Stimulated activated CD4-positive, alpha-beta T cell treated with anti-CD3 and anti-CD28 coated beads, Interleukin-12 subunit alpha, Interleukin-12 subunit beta, amount 100 ng/mL, for 48 hours (primary cell): Measurements from ENCODE around the gene MRPL17.

Experiments
- DNase-seq, 3 donors: peaks; one replicate each; pipeline ENCODE4 v3.0.0-alpha.2; 2020; ENCODE audit warnings: low read depth in 2 of 3, low spot score in 1 of 3

Gene MRPL17

DNA sequence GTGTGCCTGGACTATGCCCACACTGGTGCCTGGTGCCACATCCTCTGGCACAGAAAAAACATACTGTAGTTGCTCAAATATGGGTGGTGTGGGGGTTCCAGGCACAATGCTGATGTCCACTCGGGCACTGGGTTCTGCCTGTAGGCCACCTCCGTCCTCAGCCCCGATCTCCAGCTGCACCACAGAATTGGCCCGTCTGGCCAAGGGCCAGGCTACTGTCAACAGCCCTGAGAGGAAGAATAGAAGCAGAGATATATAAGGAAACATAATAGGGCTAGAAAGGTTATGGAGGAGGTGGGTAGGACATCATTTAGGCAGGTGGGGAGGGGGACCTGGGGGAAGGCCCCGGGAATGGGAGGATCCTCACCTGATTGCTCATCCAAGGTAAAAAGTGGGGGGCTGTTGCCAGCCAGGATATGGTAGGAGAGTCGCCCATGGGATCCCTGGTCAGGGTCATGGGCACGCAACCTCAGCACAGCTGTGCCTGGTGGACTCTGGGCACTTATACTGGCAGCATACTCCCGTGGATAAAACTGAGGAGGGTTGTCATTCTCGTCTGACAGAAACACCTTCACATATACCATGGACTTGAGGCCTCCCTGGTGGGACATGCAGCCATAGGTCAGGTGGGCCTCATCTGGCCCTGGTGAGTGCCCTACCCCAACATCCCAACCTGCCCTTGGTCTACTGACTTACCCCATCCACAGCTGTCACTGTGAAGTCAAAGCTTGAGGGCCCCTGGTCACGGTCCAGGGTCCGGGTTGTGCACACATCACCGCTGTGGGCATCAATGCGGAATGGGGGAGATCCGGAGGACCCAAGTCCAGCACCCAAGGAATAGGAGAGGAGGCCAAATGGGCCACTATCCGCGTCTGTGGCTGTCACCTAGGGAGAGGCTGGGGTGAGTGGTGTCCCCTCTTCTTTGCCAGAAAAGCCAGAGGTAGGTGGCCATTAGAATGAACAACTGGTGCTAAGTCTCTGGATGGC, 49.4 kb downstream of the MRPL17 start:
- DNase-seq = no peak

DNA sequence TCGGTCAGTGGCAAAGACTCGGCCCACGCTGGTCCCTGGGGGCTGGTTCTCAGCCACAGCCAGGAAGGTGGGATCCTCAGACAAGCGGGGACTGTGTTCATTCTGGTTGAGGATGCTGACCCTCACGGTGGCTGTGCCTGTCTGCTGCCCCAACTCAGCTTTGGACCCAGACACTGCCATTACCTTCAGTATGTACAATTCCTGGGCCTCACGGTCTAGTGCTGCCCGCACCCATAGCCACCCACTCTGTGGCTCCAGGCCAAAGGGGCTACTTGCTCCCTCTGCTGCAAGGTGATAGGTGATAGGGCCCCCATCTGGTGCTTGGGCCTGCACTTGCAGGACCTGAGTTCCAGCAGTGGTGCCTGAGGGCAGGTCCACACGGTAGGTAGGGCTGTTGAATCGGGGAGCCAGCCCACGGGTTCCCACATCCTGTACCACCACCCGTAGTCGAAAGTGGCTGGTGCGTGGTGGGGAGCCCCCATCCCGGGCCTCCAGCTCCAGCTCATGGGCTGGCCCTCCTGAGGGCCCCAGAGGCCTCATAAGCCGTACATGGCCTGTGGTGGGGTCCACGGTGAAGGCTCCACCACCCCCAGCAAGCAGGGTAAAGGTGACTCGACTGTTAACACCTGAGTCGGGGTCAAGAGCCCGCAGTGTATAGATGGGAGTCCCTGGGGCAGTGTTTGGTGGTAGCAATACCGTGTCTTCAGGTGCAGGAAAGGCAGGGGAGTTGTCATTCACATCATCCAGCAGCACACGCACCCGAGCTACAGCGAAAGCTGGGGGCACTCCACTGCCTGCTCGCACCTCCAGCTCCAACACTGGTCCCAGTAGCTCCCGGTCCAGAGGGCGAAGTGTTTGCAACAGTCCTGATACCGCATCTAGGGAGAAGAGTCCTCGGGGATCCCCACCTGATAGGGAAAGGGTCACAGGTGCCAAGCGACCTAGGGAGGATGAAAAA, 50.7 kb downstream of the MRPL17 start:
- no peak for DNase-seq

- no peak for DNase-seq
Observed at GRCh38 chr11:6631361-6631890, 51.7 kb downstream of the MRPL17 start.

- DNase-seq = no peak
Observed at GRCh38 chr11:6630632-6631291, 52.4 kb downstream of the MRPL17 start.
